Jurkat, Clone E6-1 (cell line): ENCODE results near the gene DLGAP1. TPM values are rescaled to one million over a fixed set of nuclear protein-coding genes. Genes with fewer than 3 reads are reported as not detected.
"Not testable (repeated sequence)": the region's sequence is repeated elsewhere in the genome, so short reads cannot be mapped to it uniquely, and the experiment has no call there.

ENCODE experiments used
- DNase-seq: peaks from one replicate; pipeline ENCODE4 v3.0.0-alpha.2; 2011; ENCODE audit warnings: low read depth, low spot score
- H3K4me3 ChIP-seq: 2 replicates; pipeline ENCODE4 v1.5.1; 2011; ENCODE audit warnings: mild to moderate bottlenecking, low read length, control low read depth, moderate library complexity
- polyA plus RNA-seq: library from polyadenylated mRNA; unstranded; fragments of >200 nt; gene quantifications from one replicate; pipeline ENCODE4 v1.2.1, GENCODE V29; 2012; ENCODE audit warnings: missing spikeins; ENCODE audit not compliant: insufficient read length, insufficient read depth

Gene DLGAP1
- polyA plus RNA-seq = not detected

DNA sequence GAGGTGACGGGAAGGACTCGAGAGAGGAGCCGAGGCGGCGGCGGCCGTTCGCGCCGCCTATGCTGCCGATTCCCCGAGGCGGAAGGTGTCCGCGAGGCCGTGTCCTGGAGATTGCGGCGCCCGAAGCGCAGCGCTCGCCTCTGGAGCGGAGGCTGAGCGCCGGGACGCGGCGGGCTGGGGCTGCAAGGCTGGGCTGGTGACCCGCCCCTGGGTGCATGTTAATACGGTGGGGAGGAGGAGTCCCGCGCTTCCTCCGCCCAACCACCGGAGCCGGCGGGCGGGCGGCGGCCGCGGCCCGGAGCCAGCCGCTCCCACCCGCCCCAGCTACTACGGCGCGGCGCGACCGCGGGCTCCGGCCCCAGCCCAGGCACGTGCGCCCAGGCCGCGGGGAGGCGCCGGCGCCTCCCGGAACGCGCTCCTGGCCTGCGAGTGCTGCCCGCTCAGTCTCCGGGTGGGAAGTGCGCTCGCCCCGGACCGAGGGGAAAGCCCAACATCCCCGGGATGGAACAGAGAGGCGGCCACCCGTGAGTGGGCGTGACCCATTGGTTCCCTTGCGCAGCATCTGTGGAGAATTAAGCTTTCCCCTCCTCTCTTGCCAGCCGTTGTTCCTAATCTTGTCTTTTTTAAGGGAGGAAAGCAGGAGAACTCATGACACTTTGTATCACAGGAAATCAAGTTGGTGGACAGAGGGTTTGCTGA is at the start of gene DLGAP1:
Gene DLGAP1 (minus strand): TSS at position 195 of the 699 bp plus-strand sequence.
- DNase-seq = no peak
- H3K4me3 ChIP-seq = no peak within 1 kb of the TSS

DNA sequence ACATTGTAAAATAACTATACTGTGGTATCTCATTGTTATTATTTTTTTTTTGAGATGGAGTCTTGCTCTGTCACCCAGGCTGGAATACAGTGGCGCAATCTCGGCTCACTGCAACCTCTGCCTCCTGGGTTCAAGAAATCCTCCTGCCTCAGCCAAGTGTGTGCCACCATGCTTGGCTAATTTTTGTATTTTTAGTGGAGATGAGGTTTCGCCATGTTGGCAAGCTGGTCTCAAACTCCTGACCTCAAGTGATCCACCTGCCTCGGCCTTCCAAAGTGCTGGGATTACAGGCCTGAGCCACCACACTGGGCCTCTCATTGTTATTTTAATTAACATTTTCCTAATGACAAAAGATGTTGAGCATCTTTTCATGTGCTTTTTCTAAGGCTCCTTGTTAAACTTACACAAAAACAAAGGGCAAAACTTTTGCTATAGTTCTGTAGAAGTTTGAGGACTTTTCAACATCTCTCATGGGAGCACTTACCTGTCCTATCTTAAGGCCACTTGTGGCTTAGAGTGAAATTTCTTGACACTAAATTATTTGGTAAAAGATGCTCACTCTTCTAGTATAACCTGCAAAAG is 39.7 kb upstream of the DLGAP1 start:
- not testable (repeated sequence) for H3K4me3 ChIP-seq, DNase-seq

DNA sequence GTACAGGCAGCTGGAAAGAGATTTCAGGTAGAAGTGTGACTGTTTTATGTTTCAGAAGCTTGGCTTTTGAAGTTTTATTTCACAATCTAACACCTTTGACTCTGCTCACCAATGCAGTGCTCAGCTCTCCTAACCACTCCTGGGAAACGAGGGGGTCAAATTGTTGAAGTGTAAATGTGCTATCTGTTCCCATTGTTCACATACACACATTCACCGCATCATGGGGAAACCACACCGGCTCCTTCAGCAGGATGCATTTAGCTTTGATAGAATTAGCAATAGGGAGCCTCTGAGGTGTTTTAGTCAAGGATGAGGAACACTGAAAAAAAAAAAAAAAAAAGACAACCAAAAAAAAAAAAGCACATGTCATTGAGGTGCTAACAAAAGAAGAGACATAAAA is 13.4 kb upstream of the DLGAP1 start:
- H3K4me3 ChIP-seq = no peak overlapping the region
- no peak for DNase-seq

DNA sequence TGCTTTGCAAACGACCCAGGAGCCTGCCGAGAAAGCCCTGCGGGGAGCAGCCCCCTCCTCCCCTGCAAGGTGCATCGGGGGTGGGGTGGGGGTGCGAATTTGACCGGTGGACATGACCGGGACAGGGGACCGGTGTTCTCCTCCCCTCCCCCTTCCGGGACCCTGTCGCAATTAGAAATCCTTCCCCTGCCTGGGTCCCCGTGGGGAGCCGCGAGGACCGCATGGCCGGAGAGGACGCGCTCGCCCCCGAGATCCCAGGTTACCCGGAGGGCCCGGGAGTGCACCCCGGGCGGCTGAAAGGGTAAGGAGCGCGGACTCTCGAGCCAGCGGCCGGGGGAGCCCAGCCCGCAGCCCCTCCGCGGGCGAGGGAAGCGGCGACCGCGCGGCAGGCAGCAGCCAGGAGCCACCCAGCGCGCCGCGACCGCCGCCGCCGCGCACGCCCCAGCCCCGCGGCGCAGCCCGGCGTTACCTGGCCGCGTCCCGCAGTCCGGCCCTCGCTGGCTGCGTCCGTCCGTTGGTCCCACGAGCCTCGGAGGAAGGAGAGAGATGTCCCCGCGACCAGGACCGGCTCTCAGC is 482 bp downstream of the DLGAP1 start:
- no peak overlapping the region for H3K4me3 ChIP-seq

DNA sequence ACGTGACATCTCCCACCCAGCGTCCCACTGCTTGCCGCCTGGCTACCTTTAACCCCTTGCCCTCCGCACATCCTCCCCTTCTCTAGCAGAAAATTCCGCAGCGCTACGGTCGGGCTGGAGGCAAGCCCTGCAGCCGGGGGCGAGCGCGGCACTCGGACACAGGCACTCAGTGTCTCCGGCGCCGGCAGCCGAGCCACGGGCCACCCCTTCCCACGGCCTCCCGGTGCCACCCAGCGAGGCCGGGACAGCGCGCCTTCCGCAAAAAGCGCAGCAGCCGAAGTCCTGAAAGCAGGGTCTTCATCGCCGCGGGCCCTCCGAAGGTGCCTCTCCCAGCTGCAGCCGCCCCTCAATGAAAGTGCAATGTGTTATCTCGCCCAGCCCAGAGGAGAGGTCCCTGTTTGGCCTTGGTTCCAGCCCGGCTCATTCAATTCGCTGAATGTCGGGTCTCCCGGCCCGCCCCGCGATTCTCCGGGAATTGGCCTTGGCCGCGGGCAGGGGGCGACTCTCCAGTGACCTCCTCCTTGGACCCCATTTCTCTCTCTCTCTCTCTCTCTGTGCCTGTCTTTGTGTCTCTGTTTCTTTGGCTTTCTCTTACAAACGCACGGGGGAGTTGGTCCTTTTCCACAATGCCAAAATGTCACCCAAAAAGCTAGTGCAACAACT is 1.1 kb downstream of the DLGAP1 start:
- DNase-seq = no peak
- H3K4me3 ChIP-seq = no peak overlapping the region

More for the DNA sequence above, 482 bp downstream of the DLGAP1 start:
- DNase-seq = no peak

DNA sequence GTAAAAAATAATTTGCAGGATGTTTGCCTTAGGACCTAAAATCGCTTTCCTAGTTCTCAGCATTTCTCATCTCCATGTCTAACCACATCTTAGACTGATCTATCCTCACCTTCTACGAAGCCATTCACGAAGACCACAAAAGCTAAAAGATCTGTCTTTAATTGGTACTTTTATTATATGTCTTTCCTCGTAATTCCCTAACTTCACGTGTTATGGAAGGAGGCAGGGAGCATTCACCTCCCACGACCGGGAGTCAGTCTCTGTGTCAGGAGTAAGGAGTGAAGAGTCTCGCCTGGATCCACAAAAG is 1.6 kb downstream of the DLGAP1 start:
- DNase-seq = no peak
- H3K4me3 ChIP-seq = no peak overlapping the region

DNA sequence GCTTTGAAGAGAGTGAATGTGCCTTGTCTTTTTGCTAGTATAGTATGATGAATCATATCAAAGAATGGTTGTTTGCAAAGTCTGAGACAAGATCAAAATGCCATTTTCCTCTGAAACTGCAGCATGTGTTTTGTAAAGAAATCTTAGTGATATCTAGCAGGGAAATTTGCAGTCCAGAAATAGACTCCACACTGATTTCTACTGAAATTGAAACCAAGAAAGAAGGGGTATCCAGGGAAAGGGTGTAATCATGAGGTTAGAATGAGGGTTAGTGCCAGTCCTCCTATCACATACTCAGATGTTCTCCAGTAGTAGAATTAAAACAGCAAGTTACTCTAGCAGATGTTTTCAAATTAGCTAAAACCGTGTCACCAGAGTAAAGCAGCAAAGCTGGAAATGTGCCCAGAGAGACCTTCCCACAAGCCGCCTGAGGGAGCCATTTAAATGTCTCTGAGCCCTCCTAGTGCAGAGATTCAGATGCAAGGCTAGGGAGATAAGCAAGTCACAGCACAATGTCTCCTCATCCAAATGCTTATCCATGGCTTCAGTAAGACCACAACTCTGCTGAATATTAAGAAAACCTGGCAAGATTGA is 4.9 kb downstream of the DLGAP1 start:
- H3K4me3 ChIP-seq = no peak overlapping the region
- peak; percentile 7 for DNase-seq

DNA sequence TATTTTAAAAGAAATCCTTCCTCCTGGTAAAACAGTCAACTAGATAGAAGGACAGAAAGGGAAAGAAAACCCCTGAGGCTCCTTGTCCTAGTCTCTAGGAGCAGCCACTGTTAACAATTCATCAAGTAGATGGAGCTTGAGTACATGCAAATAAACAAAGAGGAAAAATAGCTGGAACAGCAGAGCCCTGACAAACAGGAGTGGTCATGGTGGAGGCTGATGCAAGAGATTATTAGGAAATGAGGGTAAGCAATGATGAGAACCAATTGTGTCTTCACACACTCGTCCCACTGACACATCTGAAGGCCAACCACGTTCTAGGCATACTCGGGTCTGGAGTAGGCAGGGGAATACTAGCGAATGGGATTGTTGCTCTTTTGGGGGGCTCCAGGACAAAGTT is 9.2 kb downstream of the DLGAP1 start:
- DNase-seq = no peak
- H3K4me3 ChIP-seq = no peak overlapping the region

DNA sequence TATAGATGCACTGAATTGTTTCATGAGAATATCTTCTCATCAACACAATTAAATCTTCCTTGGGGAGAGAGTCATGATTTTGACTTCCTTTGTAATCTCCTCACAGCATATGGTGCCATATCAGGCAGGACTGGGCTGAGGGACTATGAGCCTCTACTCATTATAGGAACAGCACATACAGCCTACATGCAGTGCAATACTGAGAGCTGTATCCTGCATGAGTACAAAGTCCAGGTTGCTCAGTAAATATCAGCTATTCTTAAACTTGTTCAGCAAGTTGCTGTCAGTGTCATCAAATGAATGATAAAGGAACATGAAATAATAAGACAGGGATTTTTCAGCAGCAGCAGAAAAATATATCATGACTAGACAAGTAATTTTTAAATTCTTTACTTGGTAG is 10.8 kb downstream of the DLGAP1 start:
- no peak for DNase-seq
- no peak overlapping the region for H3K4me3 ChIP-seq

DNA sequence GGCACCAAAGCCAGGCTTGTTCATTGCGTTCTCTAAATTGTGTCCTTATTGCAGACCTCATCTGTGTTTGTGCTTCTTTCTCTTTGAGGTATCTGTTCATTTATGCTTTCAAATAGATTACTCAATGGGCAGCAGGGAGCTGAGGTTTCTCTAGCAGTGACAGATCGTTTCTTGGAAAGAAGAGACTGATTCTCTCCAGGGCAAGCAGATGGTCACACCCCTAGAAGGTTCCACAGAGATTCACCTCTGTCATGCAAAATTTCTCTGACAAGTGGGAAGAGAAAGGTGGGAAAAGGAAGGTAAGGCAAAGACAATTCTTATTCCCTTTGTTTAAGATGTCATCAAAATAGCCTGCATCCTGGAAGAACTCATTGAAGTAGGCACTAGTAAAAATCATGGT is 14.0 kb downstream of the DLGAP1 start:
- H3K4me3 ChIP-seq = no peak overlapping the region
- no peak for DNase-seq

DNA sequence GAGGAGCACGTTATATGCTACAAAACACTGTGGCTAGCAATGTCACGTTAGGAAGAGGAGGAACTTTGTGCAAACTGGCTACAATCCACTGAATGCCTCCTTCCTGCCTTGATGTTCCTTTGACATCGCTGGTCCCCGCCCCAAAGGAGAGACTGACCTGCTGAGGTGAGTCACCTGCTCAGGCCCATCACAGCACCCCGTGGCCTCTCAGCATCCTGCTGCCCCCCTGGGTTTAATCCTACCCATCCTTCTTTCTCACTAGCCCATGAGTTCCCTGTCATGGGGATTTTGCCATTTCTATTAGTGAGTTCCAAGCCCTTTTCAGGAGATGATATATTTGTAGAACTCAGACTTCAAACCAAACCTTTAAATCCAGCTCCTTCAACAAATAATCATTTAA is 16.2 kb downstream of the DLGAP1 start:
- DNase-seq = no peak
- no peak overlapping the region for H3K4me3 ChIP-seq

DNA sequence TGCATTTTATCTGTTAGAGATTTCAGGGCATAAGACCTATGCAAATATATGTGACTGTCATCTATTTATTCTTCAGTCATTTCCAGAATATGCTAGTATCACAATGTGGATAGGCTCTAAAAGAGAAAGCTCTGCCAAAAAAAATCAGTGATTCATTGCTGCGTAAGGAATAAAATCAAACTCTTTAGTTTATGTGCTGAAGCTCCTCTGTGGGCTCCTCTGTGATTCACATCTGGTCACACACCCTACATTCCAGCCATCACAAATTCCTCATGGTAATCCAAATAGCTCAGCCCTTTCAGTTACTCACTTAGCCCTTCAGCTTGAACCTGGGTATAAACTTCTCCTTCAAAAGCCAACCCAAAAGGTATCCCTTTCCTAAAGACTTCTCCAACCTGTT is 21.4 kb downstream of the DLGAP1 start:
- no peak for DNase-seq
- no peak overlapping the region for H3K4me3 ChIP-seq

DNA sequence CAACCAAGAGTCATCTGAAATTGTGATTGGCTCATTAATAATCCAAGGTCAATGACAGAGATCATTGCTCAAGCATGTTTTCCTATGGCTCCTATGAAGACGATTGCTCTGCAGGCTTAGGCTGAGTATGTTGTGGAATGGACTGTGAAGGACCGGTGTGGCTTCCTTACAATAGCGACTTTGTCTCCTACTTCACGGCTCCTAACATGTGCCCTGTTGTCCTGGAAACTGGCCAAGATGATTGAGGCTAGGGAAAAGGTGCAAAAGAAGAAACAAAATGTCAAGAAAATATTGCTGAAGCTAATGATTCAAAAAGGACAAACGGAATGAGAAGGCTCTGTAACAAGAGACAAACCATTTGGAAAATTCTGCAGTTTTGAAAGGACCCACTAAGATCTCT is 24.3 kb downstream of the DLGAP1 start:
- no peak overlapping the region for H3K4me3 ChIP-seq
- no peak for DNase-seq

DNA sequence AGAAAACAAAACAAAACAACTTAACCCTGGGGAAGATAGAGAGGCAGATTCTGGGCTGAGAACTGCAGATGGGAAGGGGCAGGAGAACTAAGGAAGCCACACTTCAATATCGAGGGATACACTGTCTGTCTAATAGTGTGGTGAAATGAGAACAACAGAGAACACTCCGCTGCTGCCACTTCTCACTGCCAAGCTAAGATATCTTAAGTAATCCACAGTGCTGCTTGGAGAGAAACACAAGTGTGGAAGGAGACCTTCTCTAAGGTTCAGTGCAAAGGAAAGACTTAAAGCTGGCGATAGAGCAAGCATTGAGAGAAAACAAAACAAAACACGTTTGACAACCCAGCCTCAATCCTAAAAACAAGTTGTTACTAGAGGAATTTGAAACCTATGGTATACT is 37.4 kb downstream of the DLGAP1 start:
- no peak for DNase-seq

DNA sequence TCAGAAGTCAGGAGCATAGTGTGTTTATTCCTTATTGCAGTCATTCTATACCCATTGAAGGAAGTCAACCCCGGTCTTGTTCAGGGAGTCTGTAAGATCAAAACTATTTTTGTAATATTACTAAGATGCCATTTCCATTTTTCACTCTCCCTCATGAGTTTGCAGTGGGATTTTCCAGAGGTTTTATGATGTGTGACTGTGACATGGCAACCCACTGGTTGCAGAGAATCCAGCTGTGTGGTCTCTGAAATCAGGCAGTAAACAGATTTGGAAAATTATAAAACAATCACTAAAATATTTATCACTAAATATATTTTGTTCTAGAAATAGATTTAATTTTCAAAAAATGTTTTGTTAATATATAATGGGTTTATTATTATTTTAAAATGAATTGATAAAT is 38.1 kb downstream of the DLGAP1 start:
- no peak for DNase-seq
- H3K4me3 ChIP-seq = no peak overlapping the region

More for the DNA sequence above, 37.4 kb downstream of the DLGAP1 start:
- no peak overlapping the region for H3K4me3 ChIP-seq

DNA sequence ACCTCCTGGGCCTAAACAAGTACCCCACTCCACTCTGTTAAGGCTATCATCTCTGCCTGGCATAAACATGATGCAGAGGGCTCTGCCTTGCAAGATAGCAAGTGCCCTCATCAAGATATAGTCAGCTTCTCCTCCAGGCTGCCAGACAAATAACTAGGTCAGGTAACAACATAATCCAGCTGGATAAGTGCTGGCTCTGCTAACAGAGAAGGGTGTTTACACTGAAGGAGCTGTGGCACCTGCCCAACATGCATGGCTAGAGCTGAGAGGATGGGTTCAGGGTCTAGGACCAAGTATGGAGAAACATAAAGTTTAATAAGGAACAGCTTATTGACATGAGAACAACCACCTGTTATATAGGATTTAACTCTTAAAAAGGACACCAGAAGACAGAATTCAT is 42.8 kb downstream of the DLGAP1 start:
- DNase-seq = no peak
- no peak overlapping the region for H3K4me3 ChIP-seq

DNA sequence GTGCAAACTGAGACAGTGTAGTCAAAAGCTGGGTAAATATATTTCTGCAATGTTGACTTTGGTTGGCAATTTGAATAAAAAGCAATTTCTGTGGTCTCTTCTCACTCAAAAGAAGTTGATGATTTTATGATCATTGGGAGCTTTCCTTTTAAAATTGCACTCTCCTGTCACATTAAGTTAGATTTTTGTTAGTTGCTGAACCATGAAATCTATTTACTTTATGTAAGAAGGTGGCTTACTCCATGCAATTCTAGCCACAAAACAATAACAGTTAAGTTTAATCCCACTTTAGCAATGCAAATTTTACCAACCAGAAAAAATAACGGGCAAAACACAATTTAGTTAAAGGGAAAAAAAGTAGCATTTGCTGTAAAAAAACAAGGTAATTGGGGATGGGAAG is 48.3 kb downstream of the DLGAP1 start:
- DNase-seq = no peak
- H3K4me3 ChIP-seq = no peak overlapping the region

DNA sequence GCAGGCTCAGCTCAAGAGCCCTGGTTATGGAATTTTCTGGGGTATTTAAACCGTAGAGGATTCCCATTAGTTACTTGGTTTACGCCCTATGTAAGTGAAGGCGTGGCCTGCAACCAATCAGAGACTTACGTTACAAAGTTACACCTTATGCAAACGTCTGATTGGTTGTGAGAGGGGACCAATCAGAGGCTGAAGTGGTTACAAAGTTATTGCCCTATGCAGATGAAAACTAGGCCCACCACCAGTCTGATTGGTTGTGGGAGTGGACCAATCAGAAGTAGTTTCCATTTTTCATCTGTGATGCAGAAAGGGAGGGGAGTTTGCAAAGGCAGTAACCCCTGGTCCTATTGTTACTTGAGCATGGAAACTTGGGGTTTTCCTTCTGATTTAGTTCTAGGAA is 49.1 kb downstream of the DLGAP1 start:
- peak; percentile 4 for DNase-seq
- no peak overlapping the region for H3K4me3 ChIP-seq

DNA sequence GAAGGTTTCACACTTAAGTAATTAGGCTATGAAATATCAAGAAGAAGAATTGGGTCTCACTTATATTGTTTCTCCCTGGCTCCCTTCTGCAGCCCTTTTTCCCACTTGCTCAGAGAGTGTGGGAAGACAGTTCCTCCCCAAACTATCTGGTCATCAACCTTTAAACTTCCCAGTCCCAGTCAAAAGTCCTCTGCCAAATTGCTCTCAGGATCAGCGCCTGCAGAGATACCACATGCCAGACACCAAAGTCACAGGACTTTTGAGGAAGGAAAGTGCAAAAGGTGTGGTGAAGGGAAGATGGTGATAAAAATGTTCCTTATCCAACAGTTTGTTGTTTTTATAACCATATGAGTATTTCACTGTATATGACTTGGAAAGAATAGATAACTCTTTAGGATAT is 51.3 kb downstream of the DLGAP1 start:
- no peak overlapping the region for H3K4me3 ChIP-seq
- DNase-seq = no peak

DNA sequence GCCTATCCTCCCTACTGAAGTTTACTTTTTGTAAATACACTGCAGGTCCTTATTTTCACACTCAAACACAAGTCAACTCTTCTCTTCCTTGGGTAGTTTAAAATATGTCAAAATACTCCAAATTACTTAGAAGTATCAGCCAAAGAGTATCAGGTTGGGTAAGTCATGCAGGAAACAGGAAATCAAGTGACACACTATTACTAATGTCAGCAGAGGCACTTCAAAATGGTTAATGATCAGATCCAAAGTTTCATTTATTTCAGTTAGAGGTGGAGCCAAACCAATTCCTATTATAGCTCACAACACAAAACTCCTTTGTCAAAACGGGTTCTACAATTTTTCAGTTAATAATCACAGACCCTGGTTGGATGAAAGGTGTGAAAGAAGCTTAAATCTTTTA is 54.2 kb downstream of the DLGAP1 start:
- DNase-seq = no peak
- no peak overlapping the region for H3K4me3 ChIP-seq
